ENCODE data around the gene RAX. TPM values are rescaled to one million over a fixed set of nuclear protein-coding genes. Genes with fewer than 3 reads are reported as not detected.
"Not testable (repeated sequence)": the region's sequence is repeated elsewhere in the genome, so short reads cannot be mapped to it uniquely, and the experiment has no call there.

The RAX gene
- total RNA-seq, 2 donors from 2014 or later = not detected

DNA sequence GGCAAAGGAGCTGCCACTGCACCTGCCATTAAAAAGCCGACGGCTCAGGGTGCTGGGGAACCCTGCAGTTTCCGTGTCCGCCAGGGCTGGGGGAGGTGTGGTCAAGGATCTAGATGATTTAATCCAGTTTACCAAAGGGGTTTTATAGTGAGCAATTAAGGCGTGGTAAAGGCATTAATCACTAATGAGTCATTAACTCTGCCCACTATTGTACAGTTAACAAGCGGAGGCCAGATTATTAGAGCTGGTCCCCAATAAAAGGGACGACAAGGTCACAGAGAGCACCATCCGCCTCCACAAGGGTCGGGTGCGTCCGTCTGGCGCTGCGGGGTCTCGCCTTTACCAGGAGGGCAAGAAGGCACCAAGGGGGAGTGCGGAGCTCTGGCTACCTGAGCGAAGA, 9.6 kb downstream of the RAX start:
- intact Hi-C loops (cut with DNase I) = no loop called here
- no peak for DNase-seq (ENCODE audit: low spot score)

DNA sequence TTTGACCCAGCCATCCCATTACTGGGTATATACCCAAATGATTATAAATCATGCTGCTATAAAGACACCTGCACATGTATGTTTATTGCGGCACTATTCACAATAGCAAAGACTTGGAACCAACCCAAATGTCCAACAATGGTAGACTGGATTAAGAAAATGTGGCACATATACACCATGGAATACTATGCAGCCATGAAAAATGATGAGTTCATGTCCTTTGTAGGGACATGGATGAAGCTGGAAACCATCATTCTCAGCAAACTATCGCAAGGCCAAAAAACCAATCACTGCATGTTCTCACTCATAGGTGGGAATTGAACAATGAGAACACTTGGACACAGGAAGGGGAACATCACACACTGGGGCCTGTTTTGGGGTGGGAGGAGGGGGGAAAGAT, 11.0 kb downstream of the RAX start:
- intact Hi-C loops (cut with DNase I) = not testable (repeated sequence)

DNA sequence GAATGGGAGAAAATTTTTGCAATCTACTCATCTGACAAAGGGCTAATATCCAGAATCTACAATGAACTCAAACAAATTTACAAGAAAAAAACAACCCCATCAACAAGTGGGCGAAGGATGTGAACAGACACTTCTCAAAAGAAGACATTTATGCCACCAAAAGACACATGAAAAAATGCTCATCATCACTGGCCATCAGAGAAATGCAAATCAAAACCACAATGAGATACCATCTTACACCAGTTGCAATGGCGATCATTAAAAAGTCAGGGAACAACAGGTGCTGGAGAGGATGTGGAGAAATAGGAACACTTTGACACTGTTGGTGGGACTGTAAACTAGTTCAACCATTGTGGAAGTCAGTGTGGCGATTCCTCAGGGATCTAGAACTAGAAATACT, 11.4 kb downstream of the RAX start:
- intact Hi-C loops (cut with DNase I) = not testable (repeated sequence)

More for the DNA sequence above, 11.0 kb downstream of the RAX start:
- DNase-seq (ENCODE audit: low spot score) = not testable (repeated sequence)

DNA sequence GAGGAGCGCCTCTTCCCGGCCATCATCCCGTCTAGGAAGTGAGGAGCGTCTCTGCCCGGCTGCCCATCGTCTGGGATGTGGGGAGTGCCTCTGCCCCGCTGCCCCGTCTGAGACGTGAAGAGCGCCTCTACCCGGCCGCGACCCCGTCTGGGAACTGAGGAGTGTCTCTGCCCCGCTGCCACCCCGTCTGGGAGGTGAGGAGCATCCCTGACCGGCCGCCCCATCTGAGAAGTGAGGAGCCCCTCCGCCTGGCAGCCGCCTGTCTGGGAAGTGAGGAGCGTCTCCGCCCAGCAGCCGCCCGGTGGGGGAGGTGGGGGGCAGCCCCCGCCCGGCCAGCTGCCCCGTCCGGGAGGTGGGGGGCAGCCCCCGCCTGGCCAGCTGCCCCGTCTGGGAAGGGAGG, 17.8 kb downstream of the RAX start:
- intact Hi-C loops (cut with DNase I); DNase-seq (ENCODE audit: low spot score): not testable (repeated sequence)

More for the DNA sequence above, 11.4 kb downstream of the RAX start:
- DNase-seq (ENCODE audit: low spot score) = not testable (repeated sequence)

DNA sequence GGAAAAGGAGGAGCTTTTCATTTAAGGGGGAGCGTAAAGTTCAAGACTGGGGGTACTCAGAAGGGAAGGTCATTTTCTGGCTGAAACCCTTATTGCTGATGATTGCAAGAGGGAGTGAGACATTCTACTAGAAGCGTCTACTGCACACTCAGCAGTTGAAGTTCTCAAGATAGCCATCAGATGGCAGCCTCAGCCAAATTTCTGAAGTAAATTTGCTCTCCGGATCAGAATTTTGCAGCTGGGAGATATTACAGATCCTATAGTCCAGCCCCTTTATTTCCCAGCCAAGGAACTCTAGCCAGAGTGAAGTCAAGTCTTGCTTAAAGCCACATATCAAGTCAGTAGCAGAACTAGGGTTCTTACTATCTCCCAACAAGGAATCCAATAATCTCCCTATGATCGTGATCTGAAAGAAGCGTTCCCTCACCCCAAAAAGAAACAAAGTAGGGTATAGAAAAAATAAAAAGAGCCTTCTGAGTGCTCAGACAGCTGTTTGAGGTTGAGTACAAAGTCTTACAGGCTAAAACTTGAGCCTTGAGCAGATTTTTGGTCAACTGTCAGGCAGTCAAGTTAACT, 24.0 kb downstream of the RAX start:
- DNase-seq (ENCODE audit: low spot score) = no peak
- intact Hi-C loops (cut with DNase I) = no loop called here

DNA sequence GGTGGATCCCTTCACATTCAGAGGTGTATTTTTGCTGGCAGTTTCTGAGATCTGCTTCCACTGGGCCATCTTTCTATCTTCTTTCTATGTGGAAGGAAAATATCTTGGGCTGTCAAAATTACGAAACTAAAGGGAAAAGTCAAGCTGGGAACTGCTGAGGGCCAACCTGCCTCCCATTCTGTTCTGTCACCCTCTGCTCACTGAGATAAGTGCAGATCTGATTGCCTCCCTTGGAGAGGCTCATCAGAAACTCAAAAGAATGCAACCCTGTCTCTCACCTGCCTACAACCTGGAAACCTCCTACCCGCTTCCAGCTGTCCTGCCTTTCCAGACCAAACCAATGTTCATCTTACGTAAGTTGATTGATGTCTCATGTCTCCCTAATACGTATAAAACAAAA, 26.5 kb downstream of the RAX start:
- no peak for DNase-seq (ENCODE audit: low spot score)
- intact Hi-C loops (cut with DNase I) = no loop called here

DNA sequence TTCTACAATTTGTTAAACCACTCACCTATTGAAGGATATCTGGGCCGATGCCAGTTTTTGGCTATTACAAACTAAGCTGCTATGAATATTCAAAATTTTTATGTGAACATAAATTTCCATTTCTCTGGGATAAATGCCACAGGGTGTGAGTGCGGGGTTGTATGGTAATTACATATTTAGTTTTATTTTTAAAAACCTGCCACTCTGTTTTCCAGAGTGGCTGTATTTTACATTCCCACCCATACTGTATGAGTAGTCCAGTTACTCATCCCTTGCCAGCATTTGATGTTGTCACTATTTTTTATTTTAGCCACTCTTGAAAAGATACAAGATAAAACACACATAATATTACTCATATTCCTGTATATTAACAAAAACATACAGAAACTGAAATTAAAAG, 30.3 kb downstream of the RAX start:
- no peak for DNase-seq (ENCODE audit: low spot score)
- intact Hi-C loops (cut with DNase I) = no loop called here

DNA sequence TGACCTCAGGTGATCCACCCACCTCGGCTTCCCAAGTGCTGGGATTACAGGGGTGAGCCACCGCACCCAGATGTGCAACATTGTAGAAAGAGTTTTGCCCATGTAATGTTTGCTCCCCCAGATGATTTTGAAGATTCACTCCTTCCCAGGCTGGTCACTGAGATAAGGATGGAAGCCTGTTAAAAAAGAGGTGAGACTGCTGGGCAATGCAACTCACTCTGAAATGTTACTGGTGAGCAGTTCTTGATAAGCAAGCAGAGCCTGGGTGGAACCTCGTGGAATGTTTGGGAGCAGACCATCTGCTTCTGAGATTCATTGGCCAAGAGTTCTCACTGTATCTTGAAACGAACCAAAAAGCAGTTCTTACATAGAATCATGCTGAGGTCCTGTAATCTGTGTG, 33.6 kb downstream of the RAX start:
- no peak for DNase-seq (ENCODE audit: low spot score)
- intact Hi-C loops (cut with DNase I) = no loop called here

DNA sequence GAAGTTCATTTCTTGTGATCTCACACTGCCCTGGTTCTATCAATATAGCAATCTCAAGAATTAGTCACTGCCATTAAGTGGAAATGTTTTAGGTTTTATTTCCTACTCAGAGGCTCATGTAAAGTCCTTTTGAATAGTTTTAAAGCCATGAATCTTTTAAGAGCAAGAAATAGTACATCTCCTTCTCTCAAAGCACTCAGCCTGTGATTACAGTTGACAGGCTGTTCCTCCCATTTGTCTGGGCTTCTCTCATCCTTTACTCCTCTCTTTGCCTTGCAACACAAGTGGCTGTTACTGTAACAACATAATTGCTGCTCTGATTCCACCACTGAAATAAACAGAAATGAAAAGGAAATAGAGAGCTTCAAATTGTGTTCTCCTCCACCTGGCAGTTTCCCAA, 34.9 kb downstream of the RAX start:
- intact Hi-C loops (cut with DNase I) = no loop called here
- no peak for DNase-seq (ENCODE audit: low spot score)

DNA sequence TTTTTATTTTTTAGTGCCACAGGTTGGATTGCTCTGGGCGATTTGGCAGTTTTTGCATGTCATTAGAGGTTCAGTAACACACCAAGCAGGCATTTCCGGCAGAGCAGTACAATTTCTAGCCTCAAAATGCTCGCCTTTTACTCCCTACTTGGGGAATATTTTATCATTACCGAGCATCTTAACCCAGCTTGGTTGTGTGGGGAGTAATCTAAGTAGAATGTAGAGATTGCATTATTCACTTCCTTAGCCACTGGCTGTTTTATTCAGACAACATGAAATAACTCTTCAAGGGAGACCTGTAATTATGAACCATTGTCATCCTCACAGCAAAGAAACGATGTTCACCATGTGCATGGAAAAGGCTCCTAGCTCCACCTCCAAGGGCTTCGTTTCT, 40.2 kb downstream of the RAX start:
- intact Hi-C loops (cut with DNase I) = no loop called here
- DNase-seq (ENCODE audit: low spot score) = no peak

DNA sequence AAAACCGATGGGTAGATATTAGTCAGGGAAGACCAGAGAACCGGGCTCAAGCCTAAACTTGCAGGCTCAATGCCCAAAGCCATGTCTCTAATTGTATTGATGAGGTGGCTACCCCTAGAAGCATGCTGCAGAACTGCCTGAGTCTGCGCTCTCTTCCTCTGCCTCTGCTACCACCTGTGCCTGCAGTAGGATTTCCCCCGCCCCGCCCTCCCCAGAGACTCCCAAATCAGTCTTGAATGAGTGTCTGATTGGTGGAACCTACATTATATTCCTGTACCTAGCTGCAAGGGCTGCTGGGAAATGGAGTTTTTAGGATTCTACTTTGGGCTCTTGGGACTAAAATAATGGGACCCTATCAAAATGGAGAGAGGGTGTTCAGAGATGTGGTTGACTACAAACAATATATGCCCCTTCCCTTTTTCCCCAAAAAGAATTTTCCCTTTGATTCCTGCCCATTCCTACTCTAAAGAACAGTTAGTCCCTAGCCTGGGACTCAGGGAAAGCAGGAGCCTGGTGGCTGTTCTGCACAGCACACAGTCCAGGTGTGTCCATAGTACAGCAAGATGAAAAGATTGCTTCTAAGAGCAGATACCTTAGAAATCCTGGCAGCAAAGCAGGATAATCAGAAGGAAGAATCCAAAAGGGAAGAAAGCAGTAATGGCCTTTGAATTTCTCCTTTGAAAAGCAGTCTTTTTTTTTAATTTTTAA, 40.8 kb downstream of the RAX start:
- no peak for DNase-seq (ENCODE audit: low spot score)
- intact Hi-C loops (cut with DNase I) = no loop called here

DNA sequence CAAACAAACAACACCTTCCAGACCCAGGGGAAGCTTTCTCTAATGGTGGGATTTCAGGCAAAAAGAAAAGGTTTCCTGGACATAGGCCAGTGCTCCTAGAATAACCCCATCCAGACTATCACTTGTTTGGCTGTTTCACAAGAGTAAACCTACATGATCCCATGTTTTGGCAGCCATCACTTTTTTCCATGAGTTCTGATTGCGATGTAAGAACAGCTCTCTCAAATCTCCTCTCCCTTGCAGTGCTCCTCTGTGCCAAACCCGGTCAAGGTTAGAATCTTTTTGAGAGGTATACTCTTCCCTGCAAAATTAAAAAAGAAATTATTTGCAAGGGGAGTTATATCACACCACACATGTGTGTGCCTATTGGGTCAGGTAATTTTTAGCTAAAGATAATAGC, 41.4 kb downstream of the RAX start:
- no peak for DNase-seq (ENCODE audit: low spot score)
- intact Hi-C loops (cut with DNase I) = no loop called here

DNA sequence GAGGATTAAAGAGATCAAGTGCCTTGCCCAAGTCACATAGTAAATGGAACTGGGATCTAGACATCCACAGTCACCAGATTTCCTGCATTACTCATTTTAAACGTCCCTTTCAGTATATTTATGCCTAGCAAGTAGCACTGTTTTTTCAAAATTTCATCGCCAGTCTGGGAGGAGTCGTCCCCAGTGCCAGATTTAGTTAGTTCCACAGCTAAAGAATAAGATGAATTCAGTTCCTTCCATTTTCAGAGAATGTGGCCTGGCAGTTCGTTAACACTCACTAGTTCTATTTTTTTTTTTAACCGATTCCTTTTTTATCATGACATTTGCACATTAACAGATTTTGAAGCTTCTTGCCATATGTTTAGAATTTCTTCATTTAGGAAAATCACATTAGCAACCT, 42.1 kb downstream of the RAX start:
- intact Hi-C loops (cut with DNase I) = no loop called here

DNA sequence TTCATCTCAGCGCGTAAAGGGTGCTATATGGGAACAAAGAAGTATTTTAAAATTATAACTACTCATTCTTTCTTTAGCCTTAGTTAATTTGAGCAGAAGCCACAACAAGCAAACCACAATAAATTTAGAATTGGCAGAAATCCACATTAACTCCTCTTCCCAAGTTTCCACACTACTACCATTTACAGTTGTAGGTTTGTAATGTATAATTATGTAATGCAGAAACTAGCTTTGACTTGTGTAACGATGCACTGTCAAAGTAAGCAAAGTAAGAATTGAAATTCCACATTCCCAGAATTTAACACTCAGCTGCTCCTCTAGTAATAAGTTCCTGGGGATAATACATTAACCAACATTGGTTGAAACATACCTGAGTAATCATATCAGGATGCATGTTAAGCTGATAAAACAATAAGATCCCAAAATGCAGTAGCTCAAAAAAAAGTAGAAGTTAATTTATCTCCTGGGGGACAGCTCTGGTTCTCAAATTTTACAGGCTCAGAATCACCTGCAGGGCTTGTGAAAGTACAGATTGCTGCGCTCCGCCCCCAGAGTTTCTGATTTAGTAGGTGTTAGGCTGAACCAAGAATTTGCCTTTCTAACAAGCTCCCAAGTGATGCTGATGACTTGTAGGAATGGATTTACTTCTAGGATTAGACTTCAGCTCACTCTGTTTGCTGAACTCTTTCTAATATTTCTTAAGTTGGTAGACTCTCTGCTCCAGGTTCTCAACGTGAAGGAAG, 43.4 kb downstream of the RAX start:
- intact Hi-C loops (cut with DNase I) = no loop called here
- no peak for DNase-seq (ENCODE audit: low spot score)

More for the DNA sequence above, 42.1 kb downstream of the RAX start:
- no peak for DNase-seq (ENCODE audit: low spot score)

DNA sequence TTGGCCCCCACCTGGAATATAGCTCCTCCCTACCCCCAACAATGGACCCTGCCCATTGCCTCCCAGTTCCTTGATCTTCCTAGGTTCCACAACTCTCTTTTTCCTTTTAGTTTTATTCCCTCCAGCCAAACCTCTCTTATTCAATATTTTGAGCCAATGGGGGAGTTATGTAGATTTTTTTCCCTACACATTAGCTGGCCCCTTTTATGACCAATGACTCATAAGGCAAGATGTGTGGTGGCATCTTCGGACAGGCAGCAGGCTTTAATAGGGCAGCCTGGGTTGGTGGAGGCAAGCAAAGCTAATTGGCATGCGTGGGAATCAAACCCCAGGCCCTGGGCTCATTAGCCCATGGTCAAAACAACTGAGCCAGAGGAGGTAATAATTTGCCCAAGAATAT, 44.1 kb downstream of the RAX start:
- no peak for DNase-seq (ENCODE audit: low spot score)

DNA sequence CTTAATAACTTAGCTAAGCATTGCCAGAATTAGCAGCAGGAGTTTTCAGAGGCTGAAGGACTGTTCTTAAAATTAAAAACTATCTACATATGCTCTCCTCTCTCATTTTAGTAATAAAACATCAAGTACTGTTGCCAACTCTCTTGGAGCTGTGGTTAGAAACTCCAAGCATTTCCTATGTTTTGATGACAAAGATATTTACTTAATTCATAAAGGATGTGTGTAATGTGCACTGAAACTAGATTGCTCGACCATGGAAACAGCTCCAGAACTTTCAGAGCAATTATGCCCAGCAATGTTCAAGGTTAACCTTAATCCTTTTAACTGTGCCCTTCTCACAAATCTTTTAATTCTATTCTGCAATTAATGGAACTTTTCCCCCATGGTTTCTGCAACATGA, 44.9 kb downstream of the RAX start:
- intact Hi-C loops (cut with DNase I) = no loop called here
- no peak for DNase-seq (ENCODE audit: low spot score)

More for the DNA sequence above, 44.1 kb downstream of the RAX start:
- intact Hi-C loops (cut with DNase I) = no loop called here

DNA sequence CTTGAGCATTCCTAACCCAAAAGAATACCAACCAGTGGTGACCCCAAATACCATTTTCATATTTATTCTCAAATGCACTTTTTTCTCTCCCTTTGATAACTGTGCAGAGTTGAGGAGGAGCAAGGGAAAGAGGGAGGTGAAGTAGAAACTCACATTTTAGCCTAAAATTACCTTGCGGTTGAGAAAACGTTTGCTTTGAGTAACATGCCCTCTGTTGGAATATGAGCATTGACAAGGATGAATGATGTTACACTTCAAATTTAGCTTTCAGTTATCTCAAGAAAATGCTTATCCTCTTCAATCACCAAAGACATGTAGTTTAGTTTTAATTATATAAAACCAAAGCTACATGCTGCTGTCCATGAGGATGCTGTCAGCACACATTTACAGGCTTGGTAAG, 50.9 kb downstream of the RAX start:
- intact Hi-C loops (cut with DNase I) = no loop called here
- DNase-seq (ENCODE audit: low spot score) = no peak

DNA sequence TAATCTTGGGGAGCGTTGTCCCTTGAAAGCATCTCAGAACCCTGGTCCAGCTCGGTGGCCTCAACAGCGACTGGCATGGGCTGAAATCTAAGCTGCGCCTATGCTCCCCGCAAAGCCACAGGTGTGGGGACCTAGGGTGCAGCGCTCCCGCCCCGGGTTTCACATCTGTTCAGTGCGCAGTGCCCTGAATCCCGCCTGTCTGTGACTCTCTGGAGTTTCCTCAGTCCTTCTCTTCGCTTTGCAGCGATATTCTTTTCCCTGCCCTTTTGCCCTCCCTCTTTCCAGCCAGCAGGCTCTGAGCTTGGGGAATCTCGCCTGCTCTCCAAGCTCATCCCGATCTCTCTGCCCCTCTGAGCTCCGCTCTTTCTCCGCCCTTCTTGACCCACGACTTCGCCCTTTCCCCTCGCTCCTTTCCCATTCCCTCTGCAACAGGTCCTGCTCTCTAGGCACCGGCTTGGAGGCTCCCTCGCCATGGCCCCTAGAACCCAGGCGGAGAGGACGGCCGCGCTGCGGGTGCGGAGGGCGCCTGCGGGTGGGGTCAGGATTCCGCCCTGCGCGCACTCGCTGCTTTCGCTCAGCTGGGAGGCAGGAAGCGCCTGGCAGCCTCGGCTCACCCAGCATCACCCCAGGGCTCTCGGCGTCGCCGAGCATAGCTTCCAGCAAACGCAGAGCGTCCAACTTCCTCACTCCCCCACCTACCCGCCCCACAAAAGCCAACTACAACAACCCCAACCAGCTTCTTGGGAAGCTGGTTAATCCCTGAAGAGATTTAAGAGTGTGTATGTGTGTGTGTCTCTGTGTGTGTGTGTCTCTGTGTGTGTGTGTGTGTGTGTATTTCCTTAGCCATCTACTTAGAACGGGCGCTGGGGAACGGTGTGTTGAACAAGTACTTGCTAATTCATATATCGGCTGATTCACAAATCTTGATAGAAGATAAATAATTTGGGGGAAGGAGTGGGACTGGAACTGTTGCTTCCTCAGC, 52.2 kb downstream of the RAX start:
- intact Hi-C loops (cut with DNase I) = no loop called here
- peak; percentile 57 for DNase-seq (ENCODE audit: low spot score)

DNA sequence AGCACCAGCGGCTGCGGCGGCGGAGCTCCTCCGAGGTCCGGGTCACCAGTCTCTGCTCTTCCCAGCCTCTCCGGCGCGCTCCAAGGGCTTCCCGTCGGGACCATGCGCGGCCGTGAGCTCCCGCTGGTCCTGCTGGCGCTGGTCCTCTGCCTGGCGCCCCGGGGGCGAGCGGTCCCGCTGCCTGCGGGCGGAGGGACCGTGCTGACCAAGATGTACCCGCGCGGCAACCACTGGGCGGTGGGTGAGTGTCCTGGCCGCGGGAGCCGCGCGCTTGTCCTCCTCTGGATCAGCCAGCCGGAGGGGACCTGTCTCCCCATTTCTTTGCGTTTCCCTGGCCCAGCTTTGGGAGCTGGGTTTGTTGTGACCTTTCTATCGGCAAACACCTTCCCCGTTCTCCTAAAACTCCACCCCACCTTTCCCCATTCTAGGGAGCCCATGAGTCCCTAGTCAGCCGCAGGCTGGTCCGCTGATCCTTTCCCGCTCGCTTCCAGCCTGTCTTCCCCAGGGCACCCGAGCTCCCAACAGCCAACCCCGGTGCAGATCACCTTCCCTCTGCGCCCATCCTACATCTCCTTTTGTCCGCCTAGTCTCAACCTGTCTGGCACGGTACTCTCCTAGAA, 53.0 kb downstream of the RAX start:
- intact Hi-C loops (cut with DNase I) = no loop called here
- DNase-seq (ENCODE audit: low spot score) = no peak

Measured in posterior vena cava (tissue), 2 donors.